OCI-LY7 (cell line): ENCODE results near the gene ITGA5.

Source experiments
- CTCF ChIP-seq: fragments of 200-600 bp; sonication (generic); conservative IDR thresholded peaks from 2 replicates; pipeline ENCODE4 v1.5.1; 2014; ENCODE audit warnings: mild to moderate bottlenecking, antibody characterized with exemption, low read length, moderate library complexity, mixed read lengths
- EZH2phosphoT487 ChIP-seq: fragments of 200-600 bp; sonication (generic); IDR thresholded peaks from 2 replicates; pipeline ENCODE4 v1.6.1; 2018; ENCODE audit warnings: low read depth, borderline replicate concordance, mild to moderate bottlenecking, mixed run types, antibody characterized with exemption, low read length, moderate library complexity, mixed read lengths

GRCh38 chr12:54401119-54401518 lies 17.9 kb downstream of the ITGA5 start:
- TF ChIP-seq CTCF (no peak), EZH2phosphoT487 (no peak)
